Pancreas (tissue), 10 donors: Measurements from ENCODE around the gene SPATS2L. TPM values are rescaled to one million over a fixed set of nuclear protein-coding genes. Genes with fewer than 3 reads are reported as not detected.

Experiments used
- ATAC-seq, 4 donors: fragments of 200-7000 bp; cut with Tn5 transposase; one replicate each; pipeline versions ENCODE4 v1.8.0 to v1.9.1; 2020; ENCODE audit warnings: mild to moderate bottlenecking in 4 of 4, moderate library complexity in 4 of 4
- DNase-seq, 6 donors: peaks; one replicate each; pipeline ENCODE4 v3.0.0-alpha.2; 2020
- FAIRE-seq: peaks from 2 replicates; lab custom pipeline; 2012; peaks lifted over from hg19 to GRCh38; lab: Jason Lieb, UNC
- H3K27ac ChIP-seq, 4 donors: fragments of 200-600 bp; sonication (generic); 1 replicate in 3 of 4; 2 replicates in 1 of 4; pipeline versions ENCODE4 v1.5.0 to v1.8.0; 2020
- H3K27me3 ChIP-seq, 4 donors: fragments of 200-600 bp; one replicate each; pipeline ENCODE4 v1.8.0; 2021
- H3K36me3 ChIP-seq, 3 donors: fragments of 200-600 bp; sonication (generic) in 1 of 3; one replicate each; pipeline versions ENCODE4 v1.5.0 to v1.8.0; 2020 to 2021
- H3K4me1 ChIP-seq, 3 donors: fragments of 200-600 bp; one replicate each; pipeline ENCODE4 v1.8.0; 2021
- H3K4me3 ChIP-seq, 4 donors: fragments of 200-600 bp; sonication (generic) in 2 of 4; one replicate each; pipeline versions ENCODE4 v1.5.0 to v1.8.0; 2020 to 2021
- H3K9me3 ChIP-seq, 4 donors: fragments of 200-600 bp; one replicate each; pipeline ENCODE4 v1.8.0; 2021
- WGBS, 2 donors: extraction: QIAGEN DNeasy Blood & Tissue Kit; methylation state at CpG; one replicate each; pipeline ENCODE4 v1.1.7; 2013; 5-methylcytosine and 5-hydroxymethylcytosine counted together
- intact Hi-C, 3 donors: fragments of 100-400 bp; cut with DNase I; formaldehyde crosslinking; loops; one replicate each; pipeline versions ENCODE4 v1.11.1 to v1.14.2; 2022
- polyA plus RNA-seq, 2 donors: library from polyadenylated mRNA; stranded (reverse); fragments of 200-250 nt; gene quantifications; one replicate each; pipeline ENCODE4 v1.2.3, GENCODE V29; 2013
- total RNA-seq, 6 donors: library from RNA; stranded (reverse); fragmentation: NEBNext Ultra II Directional in 4 of 6; extraction: Animal tissue kit (Norgen Biotek cat#: 25700) in 4 of 6; gene quantifications; one replicate each; pipeline versions ENCODE4 v1.2.1 to v1.2.4, GENCODE V29; 2021 to 2023
- TF ChIP-seq, protein P1 (sequence below), 4 donors: fragments of 200-600 bp; sonication (generic) in 3 of 4; IDR thresholded peaks; one replicate each; pipeline versions ENCODE4 v1.5.0 to v1.8.0; 2021; ENCODE audit warnings: antibody characterized with exemption in 4 of 4
- donor health status: healthy with polysubstance abuse.
- donor health status: DM: no; HTN: no; CAD: no; lungs with moderate emphysema.
- donor health status: DM: no; HTN: no; CAD: no.
- donor health status: control.
- donor health status: control.
- donor health status: Bipolar disorder and iron deficiency.
- donor health status: DM: yes; HTN: yes; CAD: no.
- donor health status: DM: no; HTN: no; CAD: no.
- donor health status: DM: no; HTN: no; CAD: no.
- donor health status: DM: yes; HTN: yes; CAD: no.

Gene SPATS2L
- total and polyA plus RNA-seq, 8 donors: 28.8 to 87.0 (median 40.8) TPM

DNA sequence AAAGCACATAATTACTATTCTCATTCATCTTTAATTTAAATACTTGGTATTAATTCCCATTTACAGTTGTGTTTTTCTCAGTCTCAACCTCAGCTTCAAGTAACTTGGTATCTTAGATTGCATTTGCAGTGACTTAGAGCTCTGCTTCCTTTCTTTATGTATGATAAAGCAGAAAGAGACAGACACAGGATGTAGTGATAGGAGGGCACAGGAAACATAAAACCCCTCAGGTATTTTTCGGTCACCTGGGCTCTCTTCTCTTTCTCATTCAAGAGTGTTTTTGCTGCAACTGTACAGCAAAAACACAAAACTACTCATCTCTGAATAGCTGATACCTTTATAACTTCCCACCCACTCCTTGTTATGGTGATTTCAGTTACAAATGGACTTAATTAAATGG, 120.3 kb downstream of the SPATS2L start:
- 85 to 90% methylated on average over 1 of the region's 1 CpG for WGBS, 2 donors
- no peak overlapping the region for H3K27ac ChIP-seq
- H3K9me3 ChIP-seq: no peaks in the 10 kb centered on the region
- H3K36me3 ChIP-seq: peaks cover 0 to 2% (median 0%) of the 10 kb centered on the region in 3 donors
- intact Hi-C loops: no loop called here
- FAIRE-seq (no peak), DNase-seq (no peak), ATAC-seq (no peak)
- TF ChIP-seq, protein P1, sequence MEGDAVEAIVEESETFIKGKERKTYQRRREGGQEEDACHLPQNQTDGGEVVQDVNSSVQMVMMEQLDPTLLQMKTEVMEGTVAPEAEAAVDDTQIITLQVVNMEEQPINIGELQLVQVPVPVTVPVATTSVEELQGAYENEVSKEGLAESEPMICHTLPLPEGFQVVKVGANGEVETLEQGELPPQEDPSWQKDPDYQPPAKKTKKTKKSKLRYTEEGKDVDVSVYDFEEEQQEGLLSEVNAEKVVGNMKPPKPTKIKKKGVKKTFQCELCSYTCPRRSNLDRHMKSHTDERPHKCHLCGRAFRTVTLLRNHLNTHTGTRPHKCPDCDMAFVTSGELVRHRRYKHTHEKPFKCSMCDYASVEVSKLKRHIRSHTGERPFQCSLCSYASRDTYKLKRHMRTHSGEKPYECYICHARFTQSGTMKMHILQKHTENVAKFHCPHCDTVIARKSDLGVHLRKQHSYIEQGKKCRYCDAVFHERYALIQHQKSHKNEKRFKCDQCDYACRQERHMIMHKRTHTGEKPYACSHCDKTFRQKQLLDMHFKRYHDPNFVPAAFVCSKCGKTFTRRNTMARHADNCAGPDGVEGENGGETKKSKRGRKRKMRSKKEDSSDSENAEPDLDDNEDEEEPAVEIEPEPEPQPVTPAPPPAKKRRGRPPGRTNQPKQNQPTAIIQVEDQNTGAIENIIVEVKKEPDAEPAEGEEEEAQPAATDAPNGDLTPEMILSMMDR (IDR thresholded peaks at IDR 0.05): no peak
- H3K4me1 ChIP-seq: no peaks in the 10 kb centered on the region
- H3K4me3 ChIP-seq: no peak overlapping the region
- H3K27me3 ChIP-seq: no peaks in the 10 kb centered on the region

DNA sequence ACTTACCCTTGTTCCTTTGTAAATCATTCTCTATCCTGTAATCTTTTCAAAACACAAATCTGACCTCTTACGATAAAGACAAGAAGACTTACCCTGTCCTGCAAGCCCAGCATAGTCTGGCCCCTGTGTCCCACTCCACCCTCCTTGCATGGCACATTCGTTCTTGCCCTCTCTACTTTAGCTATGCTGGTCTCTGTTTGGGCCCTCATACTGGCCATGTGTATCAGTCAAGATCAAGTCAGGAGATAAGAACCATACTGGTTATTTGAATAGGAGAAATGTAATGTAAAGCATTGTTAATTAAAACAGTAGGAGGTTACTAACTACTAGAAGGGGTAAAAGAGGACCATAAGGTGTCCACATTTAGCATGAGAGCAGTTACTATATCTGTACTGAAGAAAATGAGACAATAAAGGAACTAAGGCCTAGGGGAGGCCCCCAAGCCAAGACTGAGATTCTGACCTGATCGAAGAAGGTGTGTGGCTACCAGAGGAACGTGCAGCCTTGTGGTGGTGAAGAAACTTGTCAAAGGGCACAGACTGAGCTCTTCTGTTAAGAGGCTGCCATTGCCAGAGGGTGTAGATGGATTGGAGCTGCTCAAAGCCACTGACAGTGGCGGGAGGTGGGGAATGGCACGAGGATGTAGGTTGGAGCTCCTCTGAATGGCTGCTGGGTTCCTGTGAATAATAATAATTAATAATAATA, 122.6 kb downstream of the SPATS2L start:
- ATAC-seq (no peak), DNase-seq (no peak), FAIRE-seq (no peak)
- no peaks in the 10 kb centered on the region for H3K27me3 ChIP-seq
- peaks cover 0 to 3% (median 0%) of the 10 kb centered on the region in 3 donors for H3K36me3 ChIP-seq
- intact Hi-C loops: no loop called here
- H3K27ac ChIP-seq: no peak overlapping the region
- no peaks in the 10 kb centered on the region for H3K9me3 ChIP-seq
- no peaks in the 10 kb centered on the region for H3K4me1 ChIP-seq
- TF ChIP-seq, protein P1 (IDR thresholded peaks at IDR 0.05): no peak
- WGBS, 2 donors: 84 to 88% methylated on average over 6 of the region's 6 CpGs
- H3K4me3 ChIP-seq: no peak overlapping the region

DNA sequence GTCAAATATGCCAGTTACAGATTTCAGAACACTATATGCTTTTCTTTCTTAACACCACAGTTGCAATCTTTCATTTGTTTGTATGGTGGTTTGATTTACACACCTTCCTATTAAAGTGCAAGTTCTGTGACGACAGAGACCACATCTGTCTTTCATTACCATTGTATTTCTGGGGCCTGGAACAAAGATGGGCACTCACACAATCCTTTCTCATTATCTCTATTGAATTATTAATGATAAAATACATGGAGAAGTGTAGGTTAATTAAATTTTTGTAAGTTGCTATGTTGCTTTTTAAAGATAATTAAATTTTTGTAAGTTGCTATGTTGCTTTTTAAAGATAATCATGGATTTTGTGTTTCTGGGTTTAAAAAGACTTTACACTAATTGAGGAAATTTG, 123.5 kb downstream of the SPATS2L start:
- intact Hi-C loops: no loop called here
- no peak overlapping the region for H3K4me3 ChIP-seq
- no peaks in the 10 kb centered on the region for H3K9me3 ChIP-seq
- H3K4me1 ChIP-seq: no peaks in the 10 kb centered on the region
- ATAC-seq (no peak), DNase-seq (no peak), FAIRE-seq (no peak)
- TF ChIP-seq, protein P1 (IDR thresholded peaks at IDR 0.05): no peak
- H3K27me3 ChIP-seq: no peaks in the 10 kb centered on the region
- H3K27ac ChIP-seq: no peak overlapping the region
- WGBS, 2 donors: 88 to 94% methylated on average over 1 of the region's 1 CpG
- H3K36me3 ChIP-seq: peaks cover 0 to 3% (median 0%) of the 10 kb centered on the region in 3 donors

DNA sequence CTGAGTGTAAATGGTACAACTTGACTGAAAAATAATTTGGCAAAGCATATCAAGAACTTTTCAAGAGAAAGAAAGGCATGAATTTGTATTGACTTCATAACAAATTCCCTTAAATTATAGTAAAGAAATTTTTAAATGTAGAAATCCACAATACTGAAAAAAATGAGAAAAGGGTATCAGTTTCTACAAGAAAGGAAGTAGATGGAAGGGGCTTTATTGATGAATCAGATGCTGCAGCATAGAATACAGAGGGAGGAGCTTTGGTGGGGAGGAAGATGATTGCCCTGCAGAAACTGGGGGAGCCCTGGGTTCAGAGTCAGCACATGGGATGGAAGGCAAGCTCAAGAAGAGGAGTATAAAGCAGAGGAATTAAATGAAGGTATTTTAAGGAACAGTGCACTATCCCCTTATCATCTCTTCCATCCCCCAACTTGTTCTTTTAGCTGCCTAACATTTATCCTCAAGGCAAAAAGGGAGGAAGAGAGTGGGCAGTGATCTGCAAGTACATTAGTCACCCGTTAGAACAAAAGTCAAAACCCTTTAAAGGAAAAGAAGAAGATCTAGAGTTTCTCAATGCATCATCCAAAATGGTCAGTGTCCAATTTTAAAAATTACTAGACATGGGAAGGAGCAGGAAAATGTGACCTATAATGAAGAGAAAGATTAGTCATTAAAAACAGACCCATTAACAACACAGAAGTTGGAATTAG, 125.7 kb downstream of the SPATS2L start:
- ATAC-seq: no peak
- FAIRE-seq: no peak
- intact Hi-C loops: no loop called here
- WGBS, 2 donors: 79 to 84% methylated on average over 1 of the region's 1 CpG
- Histone ChIP-seq H3K36me3 (peaks cover 0 to 3% (median 0%) of the 10 kb centered on the region in 3 donors), H3K9me3 (no peaks in the 10 kb centered on the region), H3K4me1 (no peaks in the 10 kb centered on the region), H3K27ac (no peak overlapping the region), H3K4me3 (no peak overlapping the region), H3K27me3 (no peaks in the 10 kb centered on the region)
- DNase-seq: no peak
- TF ChIP-seq, protein P1 (IDR thresholded peaks at IDR 0.05): no peak

DNA sequence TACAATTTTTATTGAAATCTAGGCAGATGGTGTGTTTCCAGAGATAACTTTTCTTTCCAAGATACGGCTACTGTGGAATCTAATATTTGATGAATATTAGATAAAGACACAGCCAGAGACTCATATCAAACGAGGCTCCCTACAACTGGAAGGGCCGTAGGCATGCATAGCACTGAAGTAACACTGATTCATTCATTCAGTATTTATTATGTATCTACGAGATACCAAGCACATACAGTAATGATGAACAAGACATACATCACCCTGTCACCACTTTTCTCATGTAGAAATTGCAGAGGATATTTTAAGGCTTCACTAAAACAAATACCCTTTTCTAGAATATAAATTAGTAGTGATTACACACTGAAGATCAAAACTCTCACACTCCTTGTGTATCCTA, 128.9 kb downstream of the SPATS2L start:
- Histone ChIP-seq H3K9me3 (no peaks in the 10 kb centered on the region), H3K27ac (no peak overlapping the region), H3K4me1 (no peaks in the 10 kb centered on the region), H3K4me3 (no peak overlapping the region), H3K27me3 (no peaks in the 10 kb centered on the region), H3K36me3 (peaks cover 0 to 3% (median 0%) of the 10 kb centered on the region in 3 donors)
- TF ChIP-seq, protein P1 (IDR thresholded peaks at IDR 0.05): no peak
- DNase-seq (no peak), ATAC-seq (no peak), FAIRE-seq (no peak)
- intact Hi-C loops: no loop called here
- 81 to 86% methylated on average over 4 of the region's 4 CpGs for WGBS, 2 donors
